UCSD-AML1 (cell line): Measurements from ENCODE around the gene SLC9A9.
A peak's percentile ranks its signal among the peaks of the same experiment; 100 is the strongest.

Experiments used
- DNase-seq: peaks from one replicate; lab custom pipeline; 2025; ENCODE audit not compliant: unreplicated experiment; lab: John Stamatoyannopoulos, UW

SLC9A9 gene

GRCh38 chr3:143652118-143652517 is 196.2 kb downstream of the SLC9A9 start:
- DNase-seq = no peak

DNA sequence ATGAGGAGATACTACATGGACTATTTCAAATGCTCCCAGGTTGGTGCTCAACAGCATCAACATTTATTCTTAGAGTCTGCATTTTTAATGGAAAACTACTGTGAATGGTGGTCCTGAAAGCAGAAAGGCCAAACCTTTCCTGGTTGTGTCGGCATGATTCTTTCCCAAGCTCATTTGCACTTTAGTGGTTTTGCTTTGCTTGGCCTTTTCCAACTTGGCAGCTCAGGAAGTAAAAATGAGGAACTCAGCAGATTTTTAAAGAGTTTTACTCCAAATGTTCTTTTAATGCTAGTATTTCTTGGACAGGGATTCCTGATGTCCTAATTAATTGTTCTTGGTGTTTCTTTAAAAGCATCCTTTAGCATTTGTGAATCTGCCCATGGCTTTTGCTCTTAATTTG is 197.4 kb downstream of the SLC9A9 start:
- no peak for DNase-seq

GRCh38 chr3:143650120-143650519 is 198.1 kb downstream of the SLC9A9 start:
- no peak for DNase-seq

DNA sequence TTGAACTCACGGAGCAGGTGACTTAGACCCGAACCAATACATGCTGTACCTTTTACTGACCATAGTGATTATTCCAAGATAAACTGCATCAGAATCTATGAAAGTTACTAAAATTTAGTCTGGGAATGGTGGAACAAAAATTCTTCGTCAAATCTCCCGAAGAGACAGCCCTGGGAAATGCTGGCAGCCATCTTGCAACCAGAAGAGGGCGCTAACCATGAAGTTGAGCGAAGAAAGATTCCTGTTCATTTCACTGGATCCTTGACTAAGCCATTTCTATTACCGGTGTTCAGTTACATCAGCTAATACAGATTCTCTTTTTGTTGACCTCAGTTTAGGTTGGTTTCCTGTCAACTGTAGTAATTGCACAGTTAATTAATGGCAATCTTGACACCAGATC is 199.6 kb downstream of the SLC9A9 start:
- no peak for DNase-seq

GRCh38 chr3:143648218-143648617 is 200.1 kb downstream of the SLC9A9 start:
- DNase-seq = no peak

DNA sequence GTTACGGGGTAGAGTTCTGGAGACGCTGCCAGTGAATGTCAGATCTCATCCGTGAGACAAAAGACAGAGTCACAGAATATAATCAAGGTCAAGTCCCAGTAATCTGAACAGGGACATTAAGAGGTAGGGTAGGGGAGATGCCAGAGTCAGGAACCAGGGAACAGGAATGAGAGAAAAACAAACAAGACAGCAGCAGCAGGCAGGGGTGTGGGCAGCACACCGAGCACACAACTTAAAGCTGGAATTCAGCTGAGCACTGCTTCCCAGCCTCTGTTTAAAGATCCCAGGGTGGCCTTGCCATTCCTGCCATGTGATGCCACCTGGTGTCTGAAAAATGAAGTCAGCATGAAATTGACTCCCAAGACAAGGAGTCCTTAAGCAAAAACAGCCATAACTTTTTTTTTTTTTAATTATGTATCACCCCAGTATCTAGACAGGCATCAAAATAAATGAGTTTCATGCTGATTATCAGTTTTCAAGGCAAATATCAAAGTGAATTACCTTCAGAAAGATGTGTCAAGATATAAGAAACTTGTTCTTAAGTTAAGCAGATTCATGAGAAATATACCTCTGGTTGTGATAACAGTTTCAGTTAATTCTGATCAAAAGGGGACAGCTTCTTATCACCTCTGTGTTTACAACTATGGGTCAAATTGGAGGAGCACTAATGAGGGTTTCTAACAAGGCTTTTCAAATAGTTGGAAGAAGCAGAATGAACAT is 203.7 kb downstream of the SLC9A9 start:
- peak; percentile 17 for DNase-seq

- no peak for DNase-seq
Observed at GRCh38 chr3:143643905-143644304, 204.4 kb downstream of the SLC9A9 start.

DNA sequence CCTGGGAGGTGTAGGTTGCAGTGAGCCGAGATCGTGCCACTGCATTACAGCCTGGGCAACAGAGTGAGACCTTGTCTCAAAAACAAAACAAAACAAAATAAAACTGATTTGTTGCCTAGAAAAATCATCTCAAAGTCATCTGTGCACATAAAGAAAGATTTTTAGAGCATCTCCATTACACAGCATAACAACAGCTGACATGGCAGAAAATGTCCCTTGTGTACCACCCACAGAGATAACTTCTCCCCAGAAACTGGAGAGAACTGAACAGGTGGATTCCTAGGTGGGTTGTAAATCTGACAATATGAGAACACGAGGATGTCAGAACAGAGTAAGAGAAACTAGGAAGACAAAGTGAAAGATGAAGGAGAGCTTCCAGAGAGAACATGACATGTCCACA is 207.5 kb downstream of the SLC9A9 start:
- no peak for DNase-seq

GRCh38 chr3:143637133-143637532 is 211.1 kb downstream of the SLC9A9 start:
- no peak for DNase-seq

DNA sequence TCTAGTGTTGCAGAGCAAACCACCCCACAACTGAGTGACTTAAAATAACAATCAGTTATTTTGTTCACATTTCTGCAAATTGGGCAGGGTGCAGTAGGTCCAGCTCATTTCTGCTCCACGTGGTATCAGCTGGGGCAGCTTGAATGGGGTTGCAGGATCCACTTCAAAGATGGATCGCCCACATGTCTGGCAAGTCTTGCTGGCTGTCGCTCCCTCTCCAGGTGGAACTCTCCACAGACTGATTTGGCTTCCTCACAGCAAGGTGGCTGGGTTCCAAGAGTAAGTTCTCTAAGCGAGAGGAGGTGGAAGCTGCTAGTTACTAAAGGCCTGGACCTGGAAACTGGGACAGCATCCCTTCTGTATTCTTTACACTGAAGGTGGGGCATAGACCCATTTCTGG is 213.3 kb downstream of the SLC9A9 start:
- DNase-seq = no peak

DNA sequence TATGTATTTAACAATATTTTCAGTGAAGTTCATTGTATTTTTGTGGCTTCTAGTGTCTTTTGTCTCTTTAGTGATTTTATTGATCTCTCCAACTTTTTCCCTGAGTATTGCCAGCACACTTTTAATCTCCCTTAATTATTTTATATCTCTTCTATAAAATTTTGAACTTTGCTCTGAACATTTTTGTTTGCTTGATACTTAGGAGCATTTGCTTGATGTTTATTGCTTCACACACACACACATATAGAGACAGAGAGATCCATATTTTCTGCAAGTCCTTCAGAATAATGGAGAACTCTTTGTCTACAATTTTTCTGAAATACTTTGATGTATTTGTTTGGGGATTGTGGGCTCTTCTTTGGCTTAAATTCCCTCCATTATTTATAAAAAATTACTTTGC is 213.8 kb downstream of the SLC9A9 start:
- no peak for DNase-seq

DNA sequence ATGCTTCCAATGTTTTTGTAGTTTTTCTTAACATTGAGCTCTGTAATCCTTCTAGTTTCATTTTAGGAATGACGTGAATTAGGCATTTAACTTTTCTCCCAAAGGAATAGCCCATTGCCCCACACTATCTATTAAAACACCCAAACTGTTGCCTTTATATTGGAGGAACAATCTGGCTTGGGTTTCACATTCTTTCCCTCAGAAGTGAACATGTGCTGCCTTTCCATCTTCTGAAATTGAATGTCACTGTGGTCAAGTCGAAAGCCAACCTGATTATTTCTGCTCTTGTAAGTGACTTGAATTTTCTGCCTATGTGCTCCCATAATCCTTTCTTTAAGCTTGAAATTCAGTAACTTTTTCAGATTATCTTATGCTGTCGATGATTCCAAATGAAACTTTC is 214.5 kb downstream of the SLC9A9 start:
- DNase-seq = no peak

GRCh38 chr3:143629726-143630125 is 218.5 kb downstream of the SLC9A9 start:
- no peak for DNase-seq

GRCh38 chr3:143628971-143629370 is 219.3 kb downstream of the SLC9A9 start:
- DNase-seq = no peak

- DNase-seq = no peak
Observed at GRCh38 chr3:143627336-143627735, 220.9 kb downstream of the SLC9A9 start.

DNA sequence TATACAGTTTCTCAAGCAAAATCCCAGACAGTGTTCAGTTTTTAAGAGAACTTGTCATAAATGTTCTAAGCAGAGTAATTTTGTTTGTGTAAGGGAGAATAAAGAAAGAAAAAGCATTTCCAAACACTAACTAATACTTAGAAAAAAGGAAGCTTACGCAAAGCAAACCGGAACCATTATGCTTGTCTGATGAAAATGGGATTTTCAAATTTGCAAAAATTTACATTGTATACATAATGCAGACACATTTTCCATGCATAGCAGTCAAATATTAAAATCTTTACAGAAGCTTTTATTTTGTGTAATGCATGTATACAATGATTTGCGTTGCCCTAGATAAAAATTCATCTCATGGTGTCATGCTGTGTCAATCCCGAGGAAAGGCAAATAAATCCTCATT is 229.0 kb downstream of the SLC9A9 start:
- DNase-seq = no peak

- DNase-seq = no peak
Observed at GRCh38 chr3:143617050-143617449, 231.2 kb downstream of the SLC9A9 start.

DNA sequence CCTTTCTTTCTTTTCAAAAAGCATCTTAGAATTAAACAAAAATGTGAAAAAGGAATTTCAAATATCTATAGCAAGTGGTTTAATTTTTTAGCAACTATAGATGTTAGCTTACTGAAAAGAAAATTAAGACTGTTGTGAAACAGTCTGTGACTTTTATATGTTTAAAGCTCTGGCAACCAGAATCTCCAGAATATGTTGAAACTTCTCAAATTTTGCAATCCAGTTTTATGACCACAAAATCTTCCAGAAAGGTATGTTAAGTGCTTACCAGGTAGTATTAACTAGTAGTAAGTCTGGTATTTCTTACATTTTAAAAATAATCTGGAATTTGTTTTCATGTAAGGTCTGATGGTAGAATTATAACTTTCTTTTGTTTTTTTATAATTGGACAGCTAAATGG is 235.0 kb downstream of the SLC9A9 start:
- DNase-seq = no peak

DNA sequence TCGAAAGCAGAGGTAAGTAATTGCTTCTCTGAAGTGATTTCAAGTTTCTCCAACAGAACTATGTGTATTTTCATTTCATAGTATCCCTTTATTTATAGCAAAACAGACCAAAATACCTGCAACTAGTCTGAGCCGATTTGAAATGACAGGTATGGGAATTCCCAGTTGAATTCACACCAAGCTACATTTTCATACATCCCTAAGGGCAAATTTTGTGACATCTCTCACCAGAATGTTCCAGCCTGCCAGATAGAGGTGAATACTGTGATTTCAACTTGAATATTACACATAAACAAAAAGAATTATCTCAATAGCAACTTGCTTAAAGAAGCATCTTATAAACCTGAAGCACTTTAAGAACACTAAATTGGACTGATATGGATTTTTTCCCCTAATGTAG is 235.7 kb downstream of the SLC9A9 start:
- DNase-seq = no peak

- no peak for DNase-seq
Observed at GRCh38 chr3:143608966-143609365, 239.3 kb downstream of the SLC9A9 start.

DNA sequence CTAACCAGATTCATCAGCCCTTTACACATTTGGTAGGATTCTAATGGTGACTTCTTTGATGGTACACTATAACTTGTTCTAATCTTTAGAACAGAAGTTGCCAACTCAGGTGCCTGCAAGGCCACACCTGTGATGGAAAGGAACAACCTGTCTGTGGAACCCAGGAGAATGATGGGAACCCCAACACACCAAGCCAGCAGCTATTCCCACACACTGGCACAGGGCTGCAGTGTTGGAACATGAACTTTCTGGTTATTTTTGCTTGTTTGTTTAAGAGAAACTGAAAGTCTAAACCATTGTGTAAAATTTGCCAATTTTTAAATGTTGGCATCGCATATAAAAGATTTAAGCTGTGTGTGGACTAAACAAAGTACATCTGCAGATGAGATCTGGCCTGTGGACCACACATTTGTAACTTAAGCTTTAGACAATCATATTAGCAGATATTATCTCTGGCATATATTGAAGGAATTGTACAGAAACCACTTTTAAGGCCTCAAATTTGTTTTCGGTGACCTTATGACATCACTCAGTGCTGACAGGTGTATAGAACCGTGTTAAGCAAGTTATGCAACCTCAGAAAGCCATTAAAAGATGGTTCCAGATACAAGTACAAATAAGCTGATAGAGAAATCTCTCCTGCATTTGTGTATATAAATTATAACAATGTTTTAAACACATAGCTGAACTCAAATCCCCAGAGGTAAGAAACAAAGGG is 242.9 kb downstream of the SLC9A9 start:
- no peak for DNase-seq

- no peak for DNase-seq
Observed at GRCh38 chr3:143604402-143605185, 243.7 kb downstream of the SLC9A9 start.
